HepG2 (cell line): ENCODE data around the gene DNAH9. TPM values are rescaled to one million over a fixed set of nuclear protein-coding genes. Genes with fewer than 3 reads are reported as not detected.

Source experiments
- ATAC-seq: fragments of 200-7000 bp; cut with Tn5 transposase; 3 replicates; pipeline ENCODE4 v1.9.1; 2020; ENCODE audit warnings: mild to moderate bottlenecking, moderate library complexity
- BruUV-seq: library from RNA; stranded (reverse); fragments of 400-500 nt; replicated peaks from 2 replicates; lab custom pipeline; 2021; lab: Mats Ljungman, UMichigan
- CTCF ChIA-PET: fragments of 300-600 bp; formaldehyde crosslinking; extraction: SDS; loops from one replicate; lab custom pipeline; 2021; ENCODE audit warnings: low total read pairs, inconsistent platforms, low intra/inter-chr PET ratio; lab: Yijun Ruan, JAX
- POLR2A ChIA-PET: fragments of 350-600 bp; sonication (Branson Sonifier 250); formaldehyde crosslinking; loops from one replicate; lab custom pipeline; 2020; ENCODE audit warnings: antibody characterized with exemption, inconsistent platforms; lab: Yijun Ruan, JAX
- DNase-seq: peaks from one replicate; pipeline ENCODE4 v3.0.0-alpha.2; 2015; ENCODE audit warnings: low spot score
- FAIRE-seq: peaks from 3 replicates; lab custom pipeline; 2011; peaks lifted over from hg19 to GRCh38; lab: Jason Lieb, UNC
- H2AFZ ChIP-seq: one replicate; pipeline ENCODE4 v1.6.1; 2011; ENCODE audit warnings: low read length, inconsistent platforms
- H3K27ac ChIP-seq: fragments of 300-600 bp; 3 replicates; pipeline ENCODE4 v1.8.0; 2011; ENCODE audit warnings: mixed run types, mild to moderate bottlenecking, mixed read lengths, low read length, inconsistent platforms; ENCODE audit not compliant: insufficient read depth; ENCODE audit errors: extremely low read length
- H3K27me3 ChIP-seq, 2 experiments: fragments of 200-600 bp in 1 of 2; 2 replicates in 1 of 2; 3 replicates in 1 of 2; pipeline versions ENCODE4 v1.6.0 to v1.8.0; 2011; ENCODE audit warnings: low read length in 2 of 2, mild to moderate bottlenecking in 2 of 2, moderate library complexity in 2 of 2, inconsistent platforms in 1 of 2; ENCODE audit not compliant: insufficient read depth in 2 of 2, control insufficient read depth in 1 of 2
- H3K36me3 ChIP-seq, 2 experiments: fragments of 200-600 bp in 1 of 2; replicated peaks in 1 of 2; 2 replicates in 1 of 2; 3 replicates in 1 of 2; pipeline versions ENCODE4 v1.5.1 to v1.8.0; 2011; ENCODE audit warnings: low read length in 2 of 2, inconsistent platforms in 1 of 2; ENCODE audit not compliant: insufficient read depth in 2 of 2, control insufficient read depth in 1 of 2
- H3K4me1 ChIP-seq: 2 replicates; pipeline ENCODE4 v1.5.1; 2012; ENCODE audit warnings: low read length, inconsistent platforms; ENCODE audit not compliant: insufficient read depth
- H3K4me2 ChIP-seq: 2 replicates; pipeline ENCODE4 v1.6.0; 2011; ENCODE audit warnings: low read depth, low read length, inconsistent platforms
- H3K4me3 ChIP-seq, 3 experiments: fragments of 200-600 bp in 1 of 3; sonication (generic), shearing (Covaris generic) in 1 of 3; replicated peaks in 1 of 3; 2 replicates each; pipeline ENCODE4 v1.5.1; 2011 to 2016; ENCODE audit warnings: low read length in 3 of 3, inconsistent platforms in 2 of 3, low read depth in 2 of 3, mild to moderate bottlenecking in 2 of 3, control low read depth in 1 of 3, mixed read lengths in 1 of 3; ENCODE audit not compliant: insufficient read depth in 1 of 3
- H3K79me2 ChIP-seq: one replicate; pipeline ENCODE4 v1.6.1; 2011; ENCODE audit warnings: low read length, inconsistent platforms; ENCODE audit not compliant: insufficient read depth
- H3K9ac ChIP-seq: 2 replicates; pipeline ENCODE4 v1.6.0; 2011; ENCODE audit warnings: mild to moderate bottlenecking, low read depth, low read length, inconsistent platforms; ENCODE audit not compliant: insufficient read depth
- H3K9me3 ChIP-seq: 2 replicates; pipeline ENCODE4 v1.5.1; 2012; ENCODE audit warnings: mild to moderate bottlenecking, low read length
- H4K20me1 ChIP-seq: 2 replicates; pipeline ENCODE4 v1.6.0; 2011; ENCODE audit warnings: inconsistent platforms, mild to moderate bottlenecking, low read length, moderate library complexity; ENCODE audit not compliant: insufficient read depth
- AHR ChIP-seq: IDR thresholded peaks from 2 replicates; pipeline ENCODE4 v1.6.1; 2018; ENCODE audit warnings: missing genetic modification reagents, missing compliant biosample characterization
- ATF4 ChIP-seq, 2 experiments: fragments of 450-650 bp in 1 of 2; sonication (generic) in 1 of 2; formaldehyde crosslinking; IDR thresholded peaks; 2 replicates each; pipeline versions ENCODE4 v1.5.0 to v1.8.0; 2020 to 2022; ENCODE audit warnings: mild to moderate bottlenecking in 1 of 2, missing genetic modification reagents in 1 of 2
- ELF3 ChIP-seq: IDR thresholded peaks from 2 replicates; pipeline ENCODE4 v1.6.1; 2016; ENCODE audit warnings: missing genetic modification reagents, missing compliant biosample characterization
- GTF2F1 ChIP-seq: fragments of 150-350 bp; IDR thresholded peaks from 2 replicates; pipeline ENCODE4 v1.6.1; 2014; ENCODE audit warnings: low read length
- REXO4 ChIP-seq: sonication (generic); formaldehyde crosslinking; IDR thresholded peaks from 2 replicates; pipeline ENCODE4 v1.8.0; 2022; ENCODE audit warnings: missing genetic modification reagents, mild to moderate bottlenecking, borderline replicate concordance
- ZSCAN21 ChIP-seq: sonication (generic); formaldehyde crosslinking; IDR thresholded peaks from 2 replicates; pipeline ENCODE4 v1.8.0; 2022; ENCODE audit warnings: mild to moderate bottlenecking, missing genetic modification reagents, moderate library complexity, borderline replicate concordance
- WGBS: methylation state at CpG from one replicate; pipeline ENCODE4 v1.1.6; 2017; ENCODE audit warnings: low lambda C conversion rate; 5-methylcytosine and 5-hydroxymethylcytosine counted together
- in situ Hi-C: cut with HindIII; loops from 2 replicates; pipeline ENCODE4 v1.10.0; 2017; ENCODE audit warnings: low pct_unique_long_range_greater_than_20kb; ENCODE audit not compliant: extremely low pct_ligation_motif_present
- intact Hi-C: fragments of 100-400 bp; cut with micrococcal nuclease; formaldehyde crosslinking; loops from one replicate; pipeline ENCODE4 v1.10.0; 2022; ENCODE audit not compliant: unreplicated experiment
- polyA plus RNA-seq, 8 experiments: library from polyadenylated mRNA; depleted of rRNA in 3 of 8; stranded (reverse) in 7 of 8; unstranded in 1 of 8; fragments of >200 nt; fragmentation: Illumina TruSeq in 4 of 8; extraction: Trizol in 4 of 8; gene quantifications; 2 replicates each; pipeline versions ENCODE4 v1.2.1 to v1.2.3, GENCODE V29; 2011 to 2016; ENCODE audit warnings: low read depth in 4 of 8, missing spikeins in 1 of 8, mixed read lengths in 1 of 8; ENCODE audit not compliant: insufficient read depth in 1 of 8
- total RNA-seq, 5 experiments: library from RNA; depleted of rRNA; stranded (reverse); fragments of >200 nt; fragmentation: Illumina TruSeq; extraction: Trizol; gene quantifications; 2 replicates each; pipeline ENCODE4 v1.2.3, GENCODE V29; 2016; ENCODE audit warnings: low read depth in 1 of 5
- TF ChIP-seq, protein P1 (sequence below): IDR thresholded peaks from 2 replicates; pipeline ENCODE4 v1.6.1; 2016; ENCODE audit warnings: missing biosample characterization, missing genetic modification reagents, low read depth

The DNAH9 gene
- total and polyA plus RNA-seq, 2 of the 13 experiments (the other 11 are each of a cell fraction or from before 2014, with no cell fraction given) = not detected

DNA sequence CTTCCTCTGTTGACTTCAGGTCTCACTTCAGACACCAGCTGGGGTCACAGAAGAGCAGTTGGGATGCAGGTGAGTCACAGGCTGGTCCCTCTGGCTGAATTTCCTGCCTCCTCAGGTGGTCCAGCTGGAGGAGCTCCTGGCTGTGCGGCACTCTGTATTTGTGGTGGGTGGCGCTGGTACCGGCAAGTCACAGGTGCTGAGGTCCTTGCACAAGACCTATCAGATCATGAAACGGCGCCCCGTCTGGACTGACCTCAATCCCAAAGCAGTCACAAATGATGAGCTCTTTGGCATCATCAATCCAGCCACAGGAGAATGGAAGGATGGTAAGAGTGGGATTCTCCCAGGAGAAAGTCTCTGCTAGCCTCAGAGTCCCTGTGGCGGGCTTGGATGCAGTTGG lies 149.2 kb downstream of the DNAH9 start (continued):
- TF ChIP-seq ZSCAN21 (CRISPR knock-in tag) = no peak

DNA sequence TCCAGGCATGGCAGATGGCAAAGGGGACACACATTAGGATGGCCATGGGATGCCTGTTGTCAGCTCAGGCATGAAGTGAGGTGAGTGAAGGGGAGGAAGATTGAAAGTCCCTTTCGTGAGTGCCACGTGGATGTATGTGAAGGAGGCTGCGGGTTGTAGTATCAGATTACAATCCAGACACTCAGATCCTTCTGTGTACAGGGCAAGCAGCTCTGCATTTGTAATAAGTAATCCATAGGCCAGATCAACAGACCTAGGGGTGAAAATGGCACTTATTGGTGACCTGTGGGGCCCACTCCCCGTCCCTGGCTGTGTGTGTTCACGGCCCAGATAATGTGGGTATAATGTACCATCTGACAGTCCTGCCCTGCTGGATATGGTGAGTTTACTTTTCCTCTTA lies 159.5 kb downstream of the DNAH9 start:
- ATAC-seq (no peak), FAIRE-seq (no peak)
- Histone ChIP-seq H3K79me2 (no peaks in the 10 kb centered on the region), H3K27me3 (peaks cover 0 to 6% of the 10 kb centered on the region in 2 experiments; a peak in 1 of 5 replicates), H3K4me3 (no peak overlapping the region)
- intact Hi-C loops = no loop called here
- TF ChIP-seq, protein P1, sequence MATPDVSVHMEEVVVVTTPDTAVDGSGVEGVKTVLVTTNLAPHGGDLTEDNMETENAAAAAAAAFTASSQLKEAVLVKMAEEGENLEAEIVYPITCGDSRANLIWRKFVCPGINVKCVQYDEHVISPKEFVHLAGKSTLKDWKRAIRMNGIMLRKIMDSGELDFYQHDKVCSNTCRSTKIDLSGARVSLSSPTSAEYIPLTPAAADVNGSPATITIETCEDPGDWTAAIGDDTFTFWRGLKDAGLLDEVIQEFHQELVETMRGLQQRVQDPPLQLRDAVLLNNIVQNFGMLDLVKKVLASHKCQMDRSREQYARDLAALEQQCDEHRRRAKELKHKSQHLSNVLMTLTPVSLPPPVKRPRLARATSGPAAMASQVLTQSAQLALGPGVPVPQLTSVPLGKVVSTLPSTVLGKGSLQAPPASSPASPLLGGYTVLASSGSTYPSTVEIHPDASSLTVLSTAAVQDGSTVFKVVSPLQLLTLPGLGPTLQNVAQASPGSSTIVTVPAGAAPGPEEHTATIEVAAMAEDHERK (CRISPR knock-in tag) = no peak
- TF ChIP-seq AHR (CRISPR knock-in tag) (no peak), ATF4 (CRISPR knock-in tag; IDR thresholded peaks at IDR 0.05) (no peak), ELF3 (CRISPR knock-in tag) (no peak), REXO4 (CRISPR knock-in tag) (no peak), GTF2F1 (no peak)
- TF ChIP-seq, all 625 proteins: peak for 0
- Histone ChIP-seq H3K9ac (no peak overlapping the region), H3K27ac (no peak overlapping the region), H3K36me3 (no peaks in the 10 kb centered on the region), H3K9me3 (no peaks in the 10 kb centered on the region), H3K4me2 (no peak overlapping the region), H2AFZ (no peak overlapping the region), H4K20me1 (no peaks in the 10 kb centered on the region), H3K4me1 (no peaks in the 10 kb centered on the region)
- ChIA-PET POLR2A (no interaction called here), CTCF (no interaction called here)
- in situ Hi-C loops = no loop called here
- BruUV-seq = no TSS peak
- 1% methylated on average over 5 of the region's 5 CpGs for WGBS
- DNase-seq = no peak
